Vagina (tissue), 2 donors: ENCODE data around the gene SPTSSB. TPM values are rescaled to one million over a fixed set of nuclear protein-coding genes. Genes with fewer than 3 reads are reported as not detected.

Source experiments
- DNase-seq, 2 donors: peaks; one replicate each; pipeline ENCODE4 v3.0.0-alpha.2; 2017; ENCODE audit errors: extremely low spot score in 2 of 2
- H3K27ac ChIP-seq: fragments of 200-600 bp; sonication (generic); one replicate; pipeline ENCODE4 v1.5.1; 2019
- H3K27me3 ChIP-seq: fragments of 200-600 bp; sonication (generic); one replicate; pipeline ENCODE4 v1.5.1; 2019
- H3K36me3 ChIP-seq, 2 donors: fragments of 200-600 bp; sonication (generic); one replicate each; pipeline ENCODE4 v1.5.1; 2017 to 2019
- H3K4me1 ChIP-seq: fragments of 200-600 bp; sonication (generic); one replicate; pipeline ENCODE4 v1.5.1; 2019
- H3K4me3 ChIP-seq, 2 donors: fragments of 200-600 bp; sonication (generic); 1 replicate in 1 of 2; 2 replicates in 1 of 2; pipeline ENCODE4 v1.5.1; 2016 to 2019
- H3K9me3 ChIP-seq: fragments of 200-600 bp; sonication (generic); one replicate; pipeline ENCODE4 v1.5.1; 2019
- CTCF ChIP-seq, 3 experiments: fragments of 450-650 bp in 2 of 3; fragments of 200-600 bp in 1 of 3; sonication (generic) in 1 of 3; IDR thresholded peaks; one replicate each; pipeline ENCODE4 v1.5.1; 2017 to 2019; ENCODE audit warnings: antibody characterized with exemption in 3 of 3, mild to moderate bottlenecking in 2 of 3, moderate library complexity in 2 of 3
- POLR2A ChIP-seq, 2 donors: fragments of 450-650 bp; IDR thresholded peaks; one replicate each; pipeline ENCODE4 v1.6.1; 2017; ENCODE audit warnings: antibody characterized with exemption in 2 of 2, mild to moderate bottlenecking in 2 of 2, moderate library complexity in 2 of 2
- POLR2AphosphoS5 ChIP-seq, 2 donors: sonication (generic); formaldehyde crosslinking; IDR thresholded peaks; one replicate each; pipeline ENCODE4 v1.9.0; 2017; ENCODE audit warnings: antibody characterized with exemption in 2 of 2, mild to moderate bottlenecking in 2 of 2, low read depth in 1 of 2; ENCODE audit not compliant: insufficient read depth in 1 of 2
- intact Hi-C: fragments of 100-400 bp; cut with DNase I; formaldehyde crosslinking; loops from one replicate; pipeline ENCODE4 v1.15.1; 2023
- total RNA-seq: library from RNA; depleted of rRNA; stranded (reverse); fragments of >200 nt; gene quantifications from one replicate; pipeline ENCODE4 v1.2.3, GENCODE V29; 2016

SPTSSB gene
- total RNA-seq, 1 donor from 2014 or later: 2.9 TPM

DNA sequence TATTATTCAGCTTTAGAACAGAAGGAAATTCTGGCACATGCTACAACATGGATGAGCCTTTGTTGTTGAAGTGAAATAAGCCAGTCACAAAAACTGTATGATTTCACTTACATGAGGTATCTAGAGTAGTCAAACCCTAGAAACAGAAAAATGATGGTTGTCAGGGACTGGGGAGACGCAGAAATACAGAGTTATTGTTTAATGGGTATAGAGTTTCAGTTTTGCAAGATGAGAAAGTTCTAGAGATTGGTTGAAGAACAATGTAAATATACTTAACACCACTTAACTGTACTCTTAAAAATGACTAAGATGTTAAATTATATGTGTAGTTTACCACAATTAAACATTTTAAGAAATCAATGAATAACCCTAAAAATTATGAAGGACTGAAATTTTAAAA, 15.8 kb downstream of the SPTSSB start:
- no peaks in the 10 kb centered on the region for H3K27me3 ChIP-seq
- no peak overlapping the region for H3K27ac ChIP-seq
- no peaks in the 10 kb centered on the region for H3K36me3 ChIP-seq
- H3K4me3 ChIP-seq: no peak overlapping the region
- DNase-seq: no peak
- TF ChIP-seq CTCF (IDR thresholded peaks at IDR 0.05) (no peak), POLR2A (IDR thresholded peaks at IDR 0.05) (no peak), POLR2AphosphoS5 (IDR thresholded peaks at IDR 0.05; ENCODE audit: insufficient read depth in 1 of 2, low read depth in 1 of 2) (no peak)
- H3K4me1 ChIP-seq: no peaks in the 10 kb centered on the region
- H3K9me3 ChIP-seq: no peaks in the 10 kb centered on the region
- intact Hi-C loops: no loop called here

- no peak for DNase-seq
- Histone ChIP-seq H3K27ac (no peak overlapping the region), H3K9me3 (no peaks in the 10 kb centered on the region), H3K27me3 (no peaks in the 10 kb centered on the region), H3K4me1 (peaks cover 9% of the 10 kb centered on the region), H3K4me3 (no peak overlapping the region), H3K36me3 (no peaks in the 10 kb centered on the region)
- intact Hi-C loops: no loop called here
- no peak for TF ChIP-seq POLR2A (IDR thresholded peaks at IDR 0.05)
- no peak for TF ChIP-seq CTCF (IDR thresholded peaks at IDR 0.05)
- TF ChIP-seq POLR2AphosphoS5 (IDR thresholded peaks at IDR 0.05; ENCODE audit: insufficient read depth in 1 of 2, low read depth in 1 of 2): no peak
Measured at GRCh38 chr3:161354554-161354953, 16.8 kb downstream of the SPTSSB start.

- no peak overlapping the region for H3K27ac ChIP-seq
- TF ChIP-seq POLR2A (IDR thresholded peaks at IDR 0.05) (no peak), POLR2AphosphoS5 (IDR thresholded peaks at IDR 0.05; ENCODE audit: insufficient read depth in 1 of 2, low read depth in 1 of 2) (no peak), CTCF (IDR thresholded peaks at IDR 0.05) (no peak)
- no peaks in the 10 kb centered on the region for H3K36me3 ChIP-seq
- DNase-seq: no peak
- intact Hi-C loops: no loop called here
- H3K4me3 ChIP-seq: no peak overlapping the region
- H3K9me3 ChIP-seq: no peaks in the 10 kb centered on the region
- H3K4me1 ChIP-seq: peaks cover 16% of the 10 kb centered on the region
- H3K27me3 ChIP-seq: no peaks in the 10 kb centered on the region
Measured at GRCh38 chr3:161351330-161351729, 20.0 kb downstream of the SPTSSB start.

GRCh38 chr3:161350916-161351315, 20.4 kb downstream of the SPTSSB start:
- TF ChIP-seq POLR2AphosphoS5 (IDR thresholded peaks at IDR 0.05; ENCODE audit: insufficient read depth in 1 of 2, low read depth in 1 of 2) (no peak), CTCF (IDR thresholded peaks at IDR 0.05) (no peak), POLR2A (IDR thresholded peaks at IDR 0.05) (no peak)
- peaks cover 16% of the 10 kb centered on the region for H3K4me1 ChIP-seq
- no peak for DNase-seq
- no peak overlapping the region for H3K4me3 ChIP-seq
- intact Hi-C loops: no loop called here
- no peaks in the 10 kb centered on the region for H3K9me3 ChIP-seq
- no peaks in the 10 kb centered on the region for H3K36me3 ChIP-seq
- H3K27me3 ChIP-seq: no peaks in the 10 kb centered on the region
- H3K27ac ChIP-seq: no peak overlapping the region

GRCh38 chr3:161349529-161350312, 21.6 kb downstream of the SPTSSB start:
- Histone ChIP-seq H3K4me3 (no peak overlapping the region), H3K27ac (peak overlapping the region; percentile 16), H3K27me3 (no peaks in the 10 kb centered on the region), H3K4me1 (peaks cover 16% of the 10 kb centered on the region), H3K36me3 (no peaks in the 10 kb centered on the region), H3K9me3 (no peaks in the 10 kb centered on the region)
- no peak for TF ChIP-seq CTCF (IDR thresholded peaks at IDR 0.05)
- TF ChIP-seq POLR2AphosphoS5 (IDR thresholded peaks at IDR 0.05; ENCODE audit: insufficient read depth in 1 of 2, low read depth in 1 of 2): no peak
- no peak for DNase-seq
- intact Hi-C loops: no loop called here
